Limb (tissue), 2 donors: ENCODE data around the gene ANXA3.
A peak's percentile ranks its signal among the peaks of the same experiment; 100 is the strongest.

ENCODE experiments used
- DNase-seq, 2 donors: peaks; one replicate each; pipeline ENCODE4 v3.0.0-alpha.2; 2016; ENCODE audit errors: extremely low spot score in 2 of 2

The ANXA3 gene

GRCh38 chr4:78644063-78644691 lies 92.6 kb downstream of the ANXA3 start:
- DNase-seq, result no peak

GRCh38 chr4:78644744-78645330 lies 93.3 kb downstream of the ANXA3 start:
- peak in 1 of 2 donors; percentile 51 for DNase-seq

- DNase-seq, result peak; percentile 69 to 76
Observed at GRCh38 chr4:78645853-78646757, 94.5 kb downstream of the ANXA3 start.

- DNase-seq, result no peak
Observed at GRCh38 chr4:78647272-78647671, 95.7 kb downstream of the ANXA3 start.

DNA sequence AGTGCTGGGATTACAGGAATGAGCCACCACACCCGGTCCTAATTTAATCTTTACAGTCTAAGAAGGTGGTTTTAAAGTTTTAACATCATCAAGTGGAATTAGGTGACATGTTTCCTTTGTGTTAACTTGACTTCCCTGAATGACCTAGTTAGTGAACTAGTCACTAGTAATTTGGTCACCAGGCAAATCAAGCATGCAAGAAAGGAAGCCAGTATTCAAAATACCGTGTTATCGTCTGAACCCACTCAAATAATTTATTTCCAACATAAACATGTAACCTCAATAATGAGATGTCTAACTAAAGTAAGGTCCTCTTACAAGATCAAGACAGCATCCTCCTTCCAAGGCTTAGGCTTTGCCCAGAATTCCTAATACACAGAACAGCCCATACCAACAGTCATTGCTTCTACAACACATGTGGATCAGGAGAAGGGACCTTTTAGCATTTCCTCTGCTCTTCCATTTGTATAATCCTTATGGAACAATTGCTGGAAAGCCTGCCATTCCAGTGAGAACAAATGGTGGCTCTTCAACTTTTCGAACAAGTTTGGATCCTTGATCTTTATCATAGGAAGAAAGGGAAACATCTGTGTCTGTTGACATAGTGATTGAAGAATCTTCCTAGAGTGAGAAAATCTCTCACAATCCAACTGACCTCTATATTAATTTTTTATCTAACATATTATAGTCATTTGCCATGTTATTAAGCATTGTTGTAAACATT lies 97.2 kb downstream of the ANXA3 start:
- no peak for DNase-seq

GRCh38 chr4:78650106-78651024 lies 98.8 kb downstream of the ANXA3 start:
- DNase-seq, result no peak

DNA sequence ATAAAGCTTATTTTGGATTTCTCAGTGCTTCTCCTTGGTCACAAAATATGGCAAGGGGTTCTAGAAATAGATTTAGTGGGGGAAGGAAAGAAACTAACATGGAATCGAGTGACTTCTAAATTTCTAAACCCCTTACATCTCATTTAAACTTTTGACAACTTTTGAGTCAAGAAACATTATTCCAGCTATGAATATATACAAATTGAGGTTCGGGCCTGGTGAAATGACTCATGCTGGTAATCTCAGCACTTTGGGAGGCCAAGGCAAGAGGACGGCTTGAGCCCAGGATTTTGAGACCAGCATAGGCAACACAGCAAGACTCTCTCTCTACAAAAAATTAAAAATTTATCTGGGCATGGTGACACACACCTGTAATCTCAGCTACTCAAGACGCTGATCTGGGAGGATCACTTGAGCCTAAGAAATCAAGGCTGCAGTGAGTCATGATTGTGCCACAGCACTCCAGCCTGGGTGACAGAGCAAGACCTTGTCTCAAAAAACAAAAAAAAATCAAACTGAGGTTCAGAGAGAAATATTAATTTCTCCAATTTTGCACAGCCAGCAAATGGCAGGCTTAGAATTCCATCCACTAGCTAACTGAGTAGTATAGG lies 99.8 kb downstream of the ANXA3 start:
- no peak for DNase-seq

- no peak for DNase-seq
Observed at GRCh38 chr4:78652282-78652876, 100.8 kb downstream of the ANXA3 start.

DNA sequence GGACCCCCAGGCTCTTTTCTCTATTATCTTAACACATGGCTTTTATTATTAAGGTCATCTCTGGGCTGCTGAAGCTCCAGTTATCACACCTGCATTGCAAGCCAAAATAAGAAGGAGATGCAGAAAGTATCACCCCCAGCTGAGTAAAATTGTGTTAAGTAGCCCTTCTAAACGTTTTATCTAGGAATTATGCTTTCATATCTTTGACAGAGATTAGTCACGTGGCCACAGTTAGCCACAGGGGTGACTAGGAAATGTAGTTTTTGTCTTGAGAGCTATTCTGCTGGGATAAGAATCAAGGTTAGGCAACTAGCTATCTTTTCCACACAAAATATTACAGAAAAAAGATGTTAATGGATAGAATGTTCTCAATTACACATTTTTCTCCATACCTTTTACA lies 102.1 kb downstream of the ANXA3 start:
- no peak for DNase-seq

GRCh38 chr4:78654807-78655206 lies 103.2 kb downstream of the ANXA3 start:
- peak in 1 of 2 donors; percentile 47 for DNase-seq

- no peak for DNase-seq
Observed at GRCh38 chr4:78656968-78657445, 105.4 kb downstream of the ANXA3 start.

DNA sequence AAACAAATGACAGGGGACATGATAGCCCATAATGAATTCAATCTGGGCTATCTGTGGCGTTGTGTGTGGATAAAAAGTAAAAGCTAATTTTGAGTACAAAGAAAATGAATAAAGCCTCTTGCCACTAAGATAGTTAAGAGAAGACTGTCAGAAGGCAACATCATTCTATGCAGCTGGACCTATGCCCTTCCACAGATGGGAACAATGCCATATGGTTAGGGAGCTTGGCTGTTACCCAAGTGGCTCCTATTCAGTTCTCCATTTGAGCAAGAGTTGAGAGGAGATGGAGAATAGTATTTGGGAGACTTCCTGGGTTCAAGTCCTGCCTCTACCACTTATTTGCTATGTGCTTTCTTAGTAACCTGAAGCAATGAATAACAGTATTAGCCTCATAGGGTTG lies 107.7 kb downstream of the ANXA3 start:
- DNase-seq, result no peak

GRCh38 chr4:78659665-78660064 lies 108.1 kb downstream of the ANXA3 start:
- DNase-seq, result no peak
